Activated CD8-positive, alpha-beta memory T cell treated with anti-CD3 and anti-CD28 coated beads for 36 hours (primary cell): ENCODE results near the gene RELN. TPM values are rescaled to one million over a fixed set of nuclear protein-coding genes. Genes with fewer than 3 reads are reported as not detected.
"Not testable (repeated sequence)": the region's sequence is repeated elsewhere in the genome, so short reads cannot be mapped to it uniquely, and the experiment has no call there.

Experiments
- CTCF ChIA-PET: fragments of 350-600 bp; sonication (Branson Sonifier 250); formaldehyde crosslinking; loops from one replicate; lab custom pipeline; 2021; ENCODE audit warnings: antibody characterized with exemption; lab: Charles Lee
- POLR2A ChIA-PET: fragments of 350-600 bp; sonication (Branson Sonifier 250); formaldehyde crosslinking; loops from one replicate; lab custom pipeline; 2021; ENCODE audit warnings: antibody characterized with exemption; lab: Charles Lee
- total RNA-seq, 2 experiments: library from RNA; stranded (reverse); gene quantifications; one replicate each; pipeline ENCODE4 v1.2.3, GENCODE V29; 2021

Gene RELN
- total RNA-seq, 2 experiments from 2014 or later, result not detected

DNA sequence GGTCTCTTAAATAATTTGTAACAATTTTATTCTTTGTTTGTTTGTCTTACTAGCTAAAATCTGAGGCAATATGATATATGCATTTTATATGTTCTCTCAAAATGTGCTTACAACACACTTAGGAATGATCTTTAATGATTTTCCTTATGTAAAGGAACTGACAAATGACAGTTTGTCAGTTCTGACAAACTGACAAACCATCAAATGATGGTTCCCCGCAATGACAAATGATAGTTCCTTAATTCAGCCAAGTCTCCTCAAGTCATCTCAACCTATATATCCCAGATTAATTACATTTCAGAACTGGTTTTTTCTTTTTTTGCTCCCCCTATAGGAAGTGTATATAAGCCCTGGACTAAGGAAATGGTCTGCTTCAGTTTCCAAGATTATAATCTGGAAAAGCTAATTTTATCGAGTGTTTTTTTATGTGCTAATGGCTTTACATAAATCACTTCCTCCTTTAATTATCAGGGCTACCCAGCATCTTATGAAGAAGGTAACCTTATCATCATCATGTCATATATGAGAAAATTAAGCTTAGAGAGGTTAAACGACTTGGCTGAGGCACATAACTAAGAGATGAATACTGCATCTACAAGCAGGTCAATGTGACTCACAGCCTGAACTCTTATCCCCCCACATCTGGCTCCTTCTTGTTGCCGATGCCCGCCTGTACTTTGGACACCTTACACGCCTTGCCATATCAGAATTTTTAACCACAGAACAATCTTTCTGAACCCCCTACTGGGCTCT is 75.1 kb downstream of the RELN start:
- POLR2A ChIA-PET, result no interaction called here
- CTCF ChIA-PET, result no interaction called here

DNA sequence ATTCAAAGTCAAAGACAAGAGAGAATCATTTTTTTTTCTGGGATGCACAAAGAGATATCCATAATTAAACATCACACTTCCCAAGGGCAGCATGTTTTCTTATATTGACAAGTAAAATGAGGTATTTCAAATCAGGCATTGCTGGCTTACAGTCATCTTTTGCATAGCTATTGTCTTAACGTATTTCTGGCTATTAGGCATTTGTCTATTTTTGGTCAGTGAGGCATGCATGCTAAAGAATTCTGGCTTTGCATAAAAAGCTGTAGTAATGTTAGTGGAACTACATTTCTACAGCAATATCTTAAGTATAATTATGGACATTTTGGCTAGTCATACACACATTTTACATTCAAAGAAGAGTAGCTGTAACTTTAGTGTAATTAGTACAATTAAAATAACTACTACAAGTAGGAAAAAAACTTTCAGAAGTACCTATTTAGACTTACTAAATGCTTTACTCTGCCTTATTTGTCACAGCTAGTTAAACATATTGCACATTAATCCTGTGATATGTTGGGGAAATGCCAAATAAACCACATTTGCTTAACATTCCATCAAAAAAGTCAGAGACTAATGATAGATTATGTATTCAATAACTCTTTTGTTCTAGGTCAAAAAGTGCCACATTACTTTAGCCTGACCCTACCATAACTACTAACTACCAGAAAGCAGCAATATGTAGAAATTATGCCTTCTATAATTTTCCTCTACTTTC is 76.4 kb downstream of the RELN start:
- POLR2A ChIA-PET, result no interaction called here
- CTCF ChIA-PET, result no interaction called here

- CTCF ChIA-PET, POLR2A ChIA-PET: not testable (repeated sequence)
Measured at GRCh38 chr7:103911015-103911414, 78.4 kb downstream of the RELN start.

GRCh38 chr7:103905997-103906396 is 83.5 kb downstream of the RELN start:
- ChIA-PET POLR2A (no interaction called here), CTCF (no interaction called here)

- ChIA-PET CTCF (no interaction called here), POLR2A (no interaction called here)
Measured at GRCh38 chr7:103902917-103903316, 86.5 kb downstream of the RELN start.

DNA sequence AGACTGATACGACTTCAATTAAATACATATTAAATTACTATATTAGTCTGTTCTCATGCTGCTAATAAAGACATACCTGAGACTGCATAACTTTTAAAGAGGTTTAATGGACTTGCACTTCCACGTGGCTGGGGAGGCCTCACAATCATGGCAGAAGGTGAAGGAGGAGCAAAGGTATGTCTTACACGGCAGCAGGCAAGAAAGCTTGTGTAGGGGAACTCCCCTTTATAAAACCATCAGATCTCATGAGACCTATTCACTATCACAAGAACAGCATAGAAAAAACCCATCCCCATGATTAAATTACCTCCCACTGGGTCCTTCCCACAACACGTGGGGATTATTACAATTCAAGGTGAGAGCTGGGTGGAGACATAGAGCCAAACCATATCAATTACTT is 92.6 kb downstream of the RELN start:
- POLR2A ChIA-PET, CTCF ChIA-PET: not testable (repeated sequence)

- ChIA-PET CTCF (no interaction called here), POLR2A (no interaction called here)
Measured at GRCh38 chr7:103894656-103895596, 94.5 kb downstream of the RELN start.

DNA sequence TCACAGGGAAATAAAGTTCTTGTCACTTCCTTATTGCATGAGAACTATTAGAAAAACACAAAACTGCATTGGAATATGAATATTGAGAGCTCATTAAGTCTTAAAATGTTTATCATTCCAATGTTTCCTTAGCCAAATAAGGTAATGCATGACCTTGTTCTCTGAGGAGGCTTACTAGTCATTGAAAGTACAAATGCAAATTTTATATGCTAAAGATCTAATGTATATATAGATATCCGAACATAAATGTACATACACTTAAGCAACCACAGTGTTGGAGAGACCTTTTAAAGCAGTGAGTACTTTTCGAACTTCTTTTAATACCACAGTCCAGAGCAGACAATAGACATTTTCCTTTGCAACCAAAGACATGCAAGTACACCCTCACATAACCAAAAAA is 96.1 kb downstream of the RELN start:
- POLR2A ChIA-PET, result no interaction called here
- CTCF ChIA-PET, result no interaction called here

- CTCF ChIA-PET, result no interaction called here
- POLR2A ChIA-PET, result no interaction called here
Measured at GRCh38 chr7:103889451-103889850, 100.0 kb downstream of the RELN start.

DNA sequence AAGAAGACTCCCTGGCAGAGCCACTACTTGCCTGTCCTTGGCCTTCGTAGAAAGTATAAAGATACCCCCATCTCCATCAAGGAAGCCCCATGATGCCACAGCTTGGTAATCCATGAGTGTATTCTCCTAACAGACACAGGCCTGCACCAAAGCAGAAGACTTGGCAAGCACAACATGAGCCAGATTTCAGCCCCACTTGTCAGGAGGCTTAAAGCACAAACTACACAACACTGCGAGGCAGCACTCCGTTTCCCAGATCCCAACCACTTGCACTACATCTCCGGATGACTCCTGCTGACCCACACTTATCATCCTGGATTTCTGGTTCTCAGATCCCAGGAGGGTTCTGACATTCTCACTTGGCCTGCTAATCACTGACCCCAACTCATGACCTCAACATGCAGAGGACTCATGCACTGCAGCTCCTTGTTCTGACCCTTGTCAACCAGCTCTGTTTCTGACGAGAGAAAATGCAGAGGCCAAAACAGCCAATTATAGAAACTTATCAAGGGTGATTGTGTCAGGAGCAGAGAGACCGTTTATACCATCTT is 100.8 kb downstream of the RELN start:
- POLR2A ChIA-PET, result no interaction called here
- CTCF ChIA-PET, result no interaction called here

GRCh38 chr7:103887853-103888602 is 101.4 kb downstream of the RELN start:
- CTCF ChIA-PET, result no interaction called here
- POLR2A ChIA-PET, result no interaction called here

DNA sequence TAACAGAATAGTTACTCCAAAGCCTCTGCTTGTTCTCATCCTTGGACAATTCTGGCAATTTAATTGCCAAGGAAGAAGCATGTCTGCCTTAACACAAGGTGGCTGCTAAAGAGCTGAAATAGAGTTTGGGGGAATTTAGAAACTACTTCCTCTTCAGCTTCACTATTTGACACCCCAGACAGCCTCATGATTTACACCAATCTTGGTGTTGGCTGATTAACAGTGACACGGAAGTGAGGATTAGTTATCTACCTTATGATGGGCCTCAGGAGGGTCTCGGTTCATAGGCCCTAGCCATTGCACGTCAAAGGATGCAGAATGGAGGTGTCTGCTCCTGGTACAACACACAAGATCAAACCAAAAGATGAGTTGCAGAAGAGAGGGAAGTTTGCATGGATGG is 102.4 kb downstream of the RELN start:
- CTCF ChIA-PET, result no interaction called here

GRCh38 chr7:103879928-103880600 is 109.4 kb downstream of the RELN start:
- ChIA-PET CTCF (no interaction called here), POLR2A (no interaction called here)

More for the DNA sequence above, 102.4 kb downstream of the RELN start:
- POLR2A ChIA-PET, result no interaction called here

DNA sequence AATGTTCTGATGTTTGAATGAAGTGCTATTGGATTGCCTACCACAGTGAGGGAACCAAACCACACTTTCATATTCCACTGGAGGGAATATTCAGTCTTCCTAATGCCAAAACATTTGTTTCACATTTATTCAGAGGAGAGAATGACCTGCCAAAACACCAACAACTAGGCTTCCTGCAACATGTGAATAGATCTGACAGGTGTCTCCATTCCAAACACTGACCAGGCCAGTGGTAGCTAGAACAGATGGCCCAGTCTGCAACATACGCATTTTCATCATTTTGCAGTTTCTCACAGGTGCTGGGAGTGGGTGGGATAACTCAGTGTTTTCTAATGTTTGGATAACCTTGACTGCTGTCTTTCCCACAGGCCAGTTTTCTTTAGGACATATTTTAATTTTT is 110.0 kb downstream of the RELN start:
- POLR2A ChIA-PET, result no interaction called here
- CTCF ChIA-PET, result no interaction called here

- ChIA-PET CTCF (no interaction called here), POLR2A (no interaction called here)
Measured at GRCh38 chr7:103877565-103877964, 111.9 kb downstream of the RELN start.

DNA sequence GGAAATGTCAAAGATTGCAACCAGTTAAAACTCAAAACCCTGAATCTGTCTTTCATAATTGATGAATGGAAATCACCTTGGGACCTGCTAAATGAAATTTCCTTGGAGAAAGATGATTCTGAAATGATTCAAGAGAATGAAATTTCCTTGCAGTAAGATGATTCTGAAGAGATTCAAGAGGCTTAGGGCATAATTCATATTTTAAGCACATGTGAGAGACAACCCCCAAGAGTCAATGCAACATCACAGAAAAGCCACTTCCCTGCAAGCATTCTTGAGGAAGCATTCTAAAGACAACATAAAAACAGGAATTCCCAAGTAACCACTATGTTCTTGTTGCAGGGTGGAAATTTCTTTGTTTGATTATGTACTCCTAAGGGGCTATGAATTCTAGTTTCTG is 113.7 kb downstream of the RELN start:
- CTCF ChIA-PET, result no interaction called here
- POLR2A ChIA-PET, result no interaction called here

DNA sequence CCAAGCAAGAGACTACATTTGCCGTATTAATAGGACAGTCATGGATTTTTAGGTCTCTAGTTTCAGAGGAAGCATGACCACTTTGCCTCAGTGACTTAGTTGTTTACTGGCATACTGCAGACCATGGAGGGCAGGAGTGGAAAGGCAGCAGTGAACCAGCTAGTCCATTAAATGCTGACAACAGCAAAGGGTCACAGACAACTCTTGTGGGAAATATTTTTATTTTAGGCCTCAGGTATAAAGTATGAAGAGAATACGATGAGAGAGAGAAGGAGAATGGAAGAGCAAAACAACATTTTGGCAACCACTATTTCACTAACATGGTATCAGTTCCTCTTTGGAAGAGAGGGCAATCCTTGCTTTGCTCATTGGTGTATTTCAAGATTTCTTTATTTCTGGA is 118.0 kb downstream of the RELN start:
- ChIA-PET POLR2A (no interaction called here), CTCF (no interaction called here)

GRCh38 chr7:103870664-103871063 is 118.8 kb downstream of the RELN start:
- CTCF ChIA-PET, result no interaction called here
- POLR2A ChIA-PET, result no interaction called here

GRCh38 chr7:103867874-103868273 is 121.6 kb downstream of the RELN start:
- ChIA-PET CTCF (no interaction called here), POLR2A (no interaction called here)
